GM21447 (cell line): Measurements from ENCODE around the gene HECTD4.
"Not testable (repeated sequence)": the region's sequence is repeated elsewhere in the genome, so short reads cannot be mapped to it uniquely, and the experiment has no call there.

ENCODE experiments used
- ATAC-seq: cut with Tn5 transposase; IDR thresholded peaks from one replicate; pipeline ENCODE4 v1.9.1; 2021; ENCODE audit not compliant: unreplicated experiment

Gene HECTD4

GRCh38 chr12:112275836-112276235 is 106.4 kb downstream of the HECTD4 start:
- no peak for ATAC-seq

- no peak for ATAC-seq
These were observed 107.0 kb downstream of the HECTD4 start for GRCh38 chr12:112275207-112275606.

- ATAC-seq, result no peak
These were observed 111.6 kb downstream of the HECTD4 start for GRCh38 chr12:112270673-112271072.

GRCh38 chr12:112266473-112266872 is 115.8 kb downstream of the HECTD4 start:
- ATAC-seq, result no peak

- ATAC-seq, result no peak
These were observed 120.7 kb downstream of the HECTD4 start for GRCh38 chr12:112261559-112261958.

- ATAC-seq, result no peak
These were observed 123.3 kb downstream of the HECTD4 start for GRCh38 chr12:112258926-112259325.

GRCh38 chr12:112256780-112257179 is 125.5 kb downstream of the HECTD4 start:
- ATAC-seq, result no peak

GRCh38 chr12:112252184-112252583 is 130.0 kb downstream of the HECTD4 start:
- no peak for ATAC-seq

- not testable (repeated sequence) for ATAC-seq
These were observed 137.3 kb downstream of the HECTD4 start for GRCh38 chr12:112244902-112245301.

GRCh38 chr12:112243255-112244110 is 138.7 kb downstream of the HECTD4 start:
- ATAC-seq, result no peak

- ATAC-seq, result no peak
These were observed 141.1 kb downstream of the HECTD4 start for GRCh38 chr12:112241176-112241575.

- ATAC-seq, result no peak
These were observed 142.3 kb downstream of the HECTD4 start for GRCh38 chr12:112239881-112240280.

- no peak for ATAC-seq
These were observed 143.2 kb downstream of the HECTD4 start for GRCh38 chr12:112239020-112239419.

- ATAC-seq, result no peak
These were observed 143.8 kb downstream of the HECTD4 start for GRCh38 chr12:112238441-112238840.

GRCh38 chr12:112236786-112237185 is 145.4 kb downstream of the HECTD4 start:
- ATAC-seq, result no peak

- no peak for ATAC-seq
These were observed 145.8 kb downstream of the HECTD4 start for GRCh38 chr12:112236386-112236785.

GRCh38 chr12:112234303-112234702 is 147.9 kb downstream of the HECTD4 start:
- ATAC-seq, result no peak

GRCh38 chr12:112233242-112233641 is 149.0 kb downstream of the HECTD4 start:
- ATAC-seq, result no peak

GRCh38 chr12:112230136-112230535 is 152.1 kb downstream of the HECTD4 start:
- no peak for ATAC-seq

GRCh38 chr12:112226768-112227167 is 155.5 kb downstream of the HECTD4 start:
- ATAC-seq, result no peak

- ATAC-seq, result not testable (repeated sequence)
These were observed 161.6 kb downstream of the HECTD4 start for GRCh38 chr12:112220628-112221027.

GRCh38 chr12:112219195-112219594 is 163.0 kb downstream of the HECTD4 start:
- no peak for ATAC-seq

- ATAC-seq, result no peak
These were observed 164.1 kb downstream of the HECTD4 start for GRCh38 chr12:112218150-112218549.
